ENCODE data around the gene PANK3.
"Not testable (repeated sequence)": the region's sequence is repeated elsewhere in the genome, so short reads cannot be mapped to it uniquely, and the experiment has no call there.

DNA sequence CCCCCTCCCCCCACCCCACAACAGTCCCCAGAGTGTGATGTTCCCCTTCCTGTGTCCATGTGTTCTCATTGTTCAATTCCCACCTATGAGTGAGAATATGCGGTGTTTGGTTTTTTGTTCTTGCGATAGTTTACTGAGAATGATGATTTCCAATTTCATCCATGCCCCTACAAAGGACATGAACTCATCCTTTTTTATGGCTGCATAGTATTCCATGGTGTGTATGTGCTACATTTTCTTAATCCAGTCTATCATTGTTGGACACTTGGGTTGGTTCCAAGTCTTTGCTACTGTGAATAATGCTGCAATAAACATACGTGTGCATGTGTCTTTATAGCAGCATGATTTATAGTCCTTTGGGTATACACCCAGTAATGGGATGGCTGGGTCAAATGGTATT is 5.5 kb downstream of the PANK3 start:
- TF ChIP-seq, protein P1, sequence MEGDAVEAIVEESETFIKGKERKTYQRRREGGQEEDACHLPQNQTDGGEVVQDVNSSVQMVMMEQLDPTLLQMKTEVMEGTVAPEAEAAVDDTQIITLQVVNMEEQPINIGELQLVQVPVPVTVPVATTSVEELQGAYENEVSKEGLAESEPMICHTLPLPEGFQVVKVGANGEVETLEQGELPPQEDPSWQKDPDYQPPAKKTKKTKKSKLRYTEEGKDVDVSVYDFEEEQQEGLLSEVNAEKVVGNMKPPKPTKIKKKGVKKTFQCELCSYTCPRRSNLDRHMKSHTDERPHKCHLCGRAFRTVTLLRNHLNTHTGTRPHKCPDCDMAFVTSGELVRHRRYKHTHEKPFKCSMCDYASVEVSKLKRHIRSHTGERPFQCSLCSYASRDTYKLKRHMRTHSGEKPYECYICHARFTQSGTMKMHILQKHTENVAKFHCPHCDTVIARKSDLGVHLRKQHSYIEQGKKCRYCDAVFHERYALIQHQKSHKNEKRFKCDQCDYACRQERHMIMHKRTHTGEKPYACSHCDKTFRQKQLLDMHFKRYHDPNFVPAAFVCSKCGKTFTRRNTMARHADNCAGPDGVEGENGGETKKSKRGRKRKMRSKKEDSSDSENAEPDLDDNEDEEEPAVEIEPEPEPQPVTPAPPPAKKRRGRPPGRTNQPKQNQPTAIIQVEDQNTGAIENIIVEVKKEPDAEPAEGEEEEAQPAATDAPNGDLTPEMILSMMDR (IDR thresholded peaks at IDR 0.05; ENCODE audit: borderline replicate concordance, extremely low read depth, low read length, poor library complexity, severe bottlenecking), result not testable (repeated sequence)
- not testable (repeated sequence) for TF ChIP-seq EZH2 (IDR thresholded peaks at IDR 0.05; ENCODE audit: borderline replicate concordance, low read depth, low read length, severe bottlenecking)
